Dermis microvascular lymphatic vessel endothelial cell (primary cell): ENCODE data around the gene CCNL1. TPM values are rescaled to one million over a fixed set of nuclear protein-coding genes. Genes with fewer than 3 reads are reported as not detected.

Experiments used
- DNase-seq, 2 donors: peaks; one replicate each; pipeline versions ENCODE4 v3.0.0 to v3.0.0-alpha.2; 2010; ENCODE audit warnings: low read depth in 2 of 2
- total RNA-seq: library from RNA; depleted of rRNA; stranded (reverse); fragments of >200 nt; gene quantifications from 2 replicates; pipeline ENCODE4 v1.2.1, GENCODE V29; 2014

Gene CCNL1
- total RNA-seq, 1 donor from 2014 or later: 78.8 TPM

- no peak for DNase-seq
Measured at GRCh38 chr3:157172746-157173145, 12.8 kb upstream of the CCNL1 start.

- DNase-seq: no peak
Measured at GRCh38 chr3:157170861-157171260, 10.9 kb upstream of the CCNL1 start.

- no peak for DNase-seq
Measured at GRCh38 chr3:157167371-157168042, 7.6 kb upstream of the CCNL1 start.

- no peak for DNase-seq
Measured at GRCh38 chr3:157166561-157166960, 6.6 kb upstream of the CCNL1 start.

- DNase-seq: no peak
Measured at GRCh38 chr3:157166115-157166514, 6.2 kb upstream of the CCNL1 start.

- DNase-seq: no peak
Measured at GRCh38 chr3:157163217-157163953, 3.4 kb upstream of the CCNL1 start.

- DNase-seq: peak in 1 of 2 donors; percentile 18
Measured at GRCh38 chr3:157162620-157163019, 2.7 kb upstream of the CCNL1 start.

GRCh38 chr3:157160658-157161424 lies 894 bp upstream of the CCNL1 start:
- DNase-seq: peak; percentile 89 to 94

- DNase-seq: peak; percentile 62 to 76
Measured at GRCh38 chr3:157159037-157159761, 748 bp downstream of the CCNL1 start.

GRCh38 chr3:157157836-157158235 lies 2.1 kb downstream of the CCNL1 start:
- DNase-seq: no peak

GRCh38 chr3:157156837-157157635 lies 2.9 kb downstream of the CCNL1 start:
- DNase-seq: peak in 1 of 2 donors; percentile 23

GRCh38 chr3:157155591-157155990 lies 4.4 kb downstream of the CCNL1 start:
- no peak for DNase-seq

- no peak for DNase-seq
Measured at GRCh38 chr3:157154563-157155330, 5.2 kb downstream of the CCNL1 start.

- DNase-seq: no peak
Measured at GRCh38 chr3:157152930-157153329, 7.0 kb downstream of the CCNL1 start.

GRCh38 chr3:157152438-157152837 lies 7.5 kb downstream of the CCNL1 start:
- no peak for DNase-seq

- no peak for DNase-seq
Measured at GRCh38 chr3:157151627-157152026, 8.3 kb downstream of the CCNL1 start.

- DNase-seq: no peak
Measured at GRCh38 chr3:157151151-157151550, 8.8 kb downstream of the CCNL1 start.

- no peak for DNase-seq
Measured at GRCh38 chr3:157149136-157149696, 10.7 kb downstream of the CCNL1 start.

GRCh38 chr3:157148196-157148889 lies 11.6 kb downstream of the CCNL1 start:
- DNase-seq: no peak
